Liver (tissue), 9 donors: ENCODE data around the gene ERI3. TPM values are rescaled to one million over a fixed set of nuclear protein-coding genes. Genes with fewer than 3 reads are reported as not detected.
A peak's percentile ranks its signal among the peaks of the same experiment; 100 is the strongest.

Experiments used
- DNase-seq: peaks from one replicate; pipeline ENCODE4 v3.0.0-alpha.2; 2017; ENCODE audit warnings: low spot score
- H3K27ac ChIP-seq, 2 donors: one replicate each; pipeline ENCODE4 v1.7.0; 2013; ENCODE audit warnings: inconsistent platforms in 2 of 2, low read length in 2 of 2, control low read depth in 1 of 2, low read depth in 1 of 2, mild to moderate bottlenecking in 1 of 2
- H3K27me3 ChIP-seq, 4 donors: one replicate each; pipeline versions ENCODE4 v1.6.1 to v1.7.0; 2013; ENCODE audit warnings: low read length in 3 of 4, inconsistent platforms in 1 of 4, mild to moderate bottlenecking in 1 of 4, moderate library complexity in 1 of 4; ENCODE audit not compliant: control insufficient read depth in 4 of 4, insufficient read depth in 4 of 4
- H3K36me3 ChIP-seq, 4 donors: one replicate each; pipeline versions ENCODE4 v1.6.1 to v1.7.0; 2013; ENCODE audit warnings: low read length in 3 of 4, mild to moderate bottlenecking in 3 of 4, low read depth in 1 of 4, moderate library complexity in 1 of 4; ENCODE audit not compliant: control insufficient read depth in 4 of 4, insufficient read depth in 3 of 4
- H3K4me1 ChIP-seq, 4 donors: one replicate each; pipeline versions ENCODE4 v1.6.1 to v1.7.0; 2013; ENCODE audit warnings: low read length in 3 of 4, mild to moderate bottlenecking in 3 of 4, moderate library complexity in 1 of 4; ENCODE audit not compliant: control insufficient read depth in 4 of 4, insufficient read depth in 4 of 4
- H3K4me3 ChIP-seq, 3 donors: one replicate each; pipeline versions ENCODE4 v1.6.1 to v1.7.0; 2013; ENCODE audit warnings: low read length in 3 of 3, control low read depth in 1 of 3, low read depth in 1 of 3, mild to moderate bottlenecking in 1 of 3
- H3K9ac ChIP-seq, 2 donors: one replicate each; pipeline ENCODE4 v1.7.0; 2013; ENCODE audit warnings: low read length in 2 of 2, mild to moderate bottlenecking in 2 of 2, moderate library complexity in 2 of 2, control low read depth in 1 of 2, low read depth in 1 of 2
- H3K9me3 ChIP-seq, 4 donors: one replicate each; pipeline versions ENCODE4 v1.6.1 to v1.7.0; 2013; ENCODE audit warnings: low read length in 3 of 4; ENCODE audit not compliant: control insufficient read depth in 4 of 4
- EGR1 ChIP-seq, 2 donors: IDR thresholded peaks; 2 replicates each; pipeline ENCODE4 v1.6.1; 2016 to 2018; ENCODE audit warnings: antibody characterized with exemption in 2 of 2, low read depth in 2 of 2
- HNF4A ChIP-seq, 2 donors: conservative IDR thresholded peaks; 2 replicates each; pipeline ENCODE4 v1.6.1; 2016; ENCODE audit warnings: antibody characterized with exemption in 2 of 2, mild to moderate bottlenecking in 2 of 2
- HNF4G ChIP-seq: IDR thresholded peaks from 2 replicates; pipeline ENCODE4 v1.6.1; 2016; ENCODE audit warnings: antibody characterized with exemption
- RAD21 ChIP-seq, 2 donors: IDR thresholded peaks; 2 replicates each; pipeline ENCODE4 v1.6.1; 2016; ENCODE audit warnings: antibody characterized with exemption in 2 of 2, mild to moderate bottlenecking in 2 of 2
- RXRA ChIP-seq, 2 donors: IDR thresholded peaks; 2 replicates each; pipeline ENCODE4 v1.6.1; 2017 to 2018; ENCODE audit warnings: antibody characterized with exemption in 2 of 2, mild to moderate bottlenecking in 1 of 2
- TAF1 ChIP-seq: conservative IDR thresholded peaks from 2 replicates; pipeline ENCODE4 v1.6.1; 2016; ENCODE audit warnings: antibody characterized with exemption, mild to moderate bottlenecking
- YY1 ChIP-seq: IDR thresholded peaks from 2 replicates; pipeline ENCODE4 v1.6.1; 2016; ENCODE audit warnings: antibody characterized with exemption, mild to moderate bottlenecking
- WGBS: extraction: QIAGEN DNeasy Blood & Tissue Kit; methylation state at CpG from one replicate; pipeline ENCODE4 v1.1.7; 2013; 5-methylcytosine and 5-hydroxymethylcytosine counted together
- polyA plus RNA-seq, 2 donors: library from polyadenylated mRNA; stranded (reverse) in 1 of 2; unstranded in 1 of 2; fragments of 200-250 nt in 1 of 2; fragments of >200 nt in 1 of 2; fragmentation: Nextera tagmentation in 1 of 2; extraction: Ambion mirVana in 1 of 2; gene quantifications; one replicate each; pipeline versions ENCODE4 v1.2.1 to v1.2.3, GENCODE V29; 2013 to 2015
- total RNA-seq, 2 donors: library from RNA; depleted of rRNA; stranded (reverse); fragments of >200 nt; gene quantifications; one replicate each; pipeline ENCODE4 v1.2.3, GENCODE V29; 2014
- TF ChIP-seq, protein P1 (sequence below): fragments of 150-350 bp; IDR thresholded peaks from 2 replicates; pipeline ENCODE4 v1.5.1; 2017; ENCODE audit warnings: improper control_type of control experiment, low read depth, low read length; ENCODE audit not compliant: missing input control
- TF ChIP-seq, protein P2 (sequence below): IDR thresholded peaks from 2 replicates; pipeline ENCODE4 v1.6.1; 2016; ENCODE audit warnings: antibody characterized with exemption, mild to moderate bottlenecking
- TF ChIP-seq, protein P3 (sequence below): IDR thresholded peaks from 2 replicates; pipeline ENCODE4 v1.6.1; 2016; ENCODE audit warnings: antibody characterized with exemption
- donor health status: healthy.
- donor health status: healthy.
- donor health status: healthy.
- donor health status: healthy.
- donor health status: healthy.

The ERI3 gene
- total and polyA plus RNA-seq, 4 donors: 15.7 to 23.8 (median 21.3) TPM

DNA sequence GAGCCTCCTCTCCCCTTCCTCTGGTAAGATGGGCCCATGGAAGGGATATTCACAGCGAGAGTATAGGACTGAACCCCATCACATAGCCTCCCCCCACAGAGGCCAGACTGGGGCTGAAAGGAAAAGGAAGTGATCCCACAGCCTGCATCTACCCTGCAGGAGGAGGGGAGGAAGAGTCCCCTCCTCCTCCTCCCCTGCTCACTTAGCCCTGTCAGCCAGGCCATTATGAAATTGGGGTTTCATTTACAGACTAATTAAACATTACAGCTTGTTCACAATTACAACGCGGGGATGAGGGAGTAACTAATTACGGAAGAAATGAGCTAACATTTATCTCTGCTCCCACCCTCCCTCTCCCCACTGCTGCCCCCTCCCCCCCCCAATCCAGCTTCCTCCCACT, 116.4 kb downstream of the ERI3 start (continued):
- TF ChIP-seq, protein P1, sequence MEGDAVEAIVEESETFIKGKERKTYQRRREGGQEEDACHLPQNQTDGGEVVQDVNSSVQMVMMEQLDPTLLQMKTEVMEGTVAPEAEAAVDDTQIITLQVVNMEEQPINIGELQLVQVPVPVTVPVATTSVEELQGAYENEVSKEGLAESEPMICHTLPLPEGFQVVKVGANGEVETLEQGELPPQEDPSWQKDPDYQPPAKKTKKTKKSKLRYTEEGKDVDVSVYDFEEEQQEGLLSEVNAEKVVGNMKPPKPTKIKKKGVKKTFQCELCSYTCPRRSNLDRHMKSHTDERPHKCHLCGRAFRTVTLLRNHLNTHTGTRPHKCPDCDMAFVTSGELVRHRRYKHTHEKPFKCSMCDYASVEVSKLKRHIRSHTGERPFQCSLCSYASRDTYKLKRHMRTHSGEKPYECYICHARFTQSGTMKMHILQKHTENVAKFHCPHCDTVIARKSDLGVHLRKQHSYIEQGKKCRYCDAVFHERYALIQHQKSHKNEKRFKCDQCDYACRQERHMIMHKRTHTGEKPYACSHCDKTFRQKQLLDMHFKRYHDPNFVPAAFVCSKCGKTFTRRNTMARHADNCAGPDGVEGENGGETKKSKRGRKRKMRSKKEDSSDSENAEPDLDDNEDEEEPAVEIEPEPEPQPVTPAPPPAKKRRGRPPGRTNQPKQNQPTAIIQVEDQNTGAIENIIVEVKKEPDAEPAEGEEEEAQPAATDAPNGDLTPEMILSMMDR: no peak

DNA sequence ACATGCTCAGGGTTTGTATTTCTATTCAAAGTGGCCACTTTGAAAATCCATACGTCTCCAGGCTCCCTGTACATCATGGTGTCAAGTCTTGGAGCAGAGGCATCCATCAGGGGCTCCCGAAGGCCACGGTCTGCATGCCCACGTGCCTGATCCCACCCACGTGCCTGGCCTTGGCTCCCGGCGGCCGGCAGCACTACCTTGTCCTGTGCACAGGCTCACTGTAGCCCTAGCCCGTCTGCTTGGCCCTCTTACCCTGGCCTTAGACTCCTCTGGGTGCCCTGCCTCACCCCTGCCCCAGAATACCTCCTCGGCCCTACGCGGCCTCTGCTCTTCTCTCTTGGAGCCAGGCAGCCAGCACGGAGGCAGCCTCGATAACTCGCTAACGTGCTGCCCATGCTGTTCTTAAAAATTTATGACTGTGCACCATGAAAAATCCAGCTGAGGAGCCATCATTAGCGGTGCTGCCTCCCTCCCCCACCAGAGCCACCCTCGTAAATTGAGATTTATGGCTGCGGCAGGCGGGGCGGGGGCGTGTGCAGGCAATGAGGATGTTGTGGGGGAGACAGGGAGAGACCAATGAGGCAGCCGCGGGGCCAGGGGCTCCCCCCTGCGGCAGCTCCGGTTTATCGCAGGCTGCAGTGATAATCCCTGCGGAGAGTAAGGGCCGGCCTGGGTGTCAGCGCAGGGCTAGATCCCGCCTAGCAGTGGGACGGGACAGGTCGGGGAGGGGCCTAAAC, 117.2 kb downstream of the ERI3 start:
- TF ChIP-seq EGR1 (IDR thresholded peaks at IDR 0.05; ENCODE audit: low read depth in 2 of 2) (no peak), HNF4G (no peak), TAF1 (no peak), HNF4A (conservative IDR thresholded peaks at IDR 0.05) (no peak), RXRA (IDR thresholded peaks at IDR 0.05) (no peak), RAD21 (IDR thresholded peaks at IDR 0.05) (peak in 1 of 2 donors; percentile 56), YY1 (no peak)
- TF ChIP-seq, protein P1: peak; percentile 29
- TF ChIP-seq, protein P2, sequence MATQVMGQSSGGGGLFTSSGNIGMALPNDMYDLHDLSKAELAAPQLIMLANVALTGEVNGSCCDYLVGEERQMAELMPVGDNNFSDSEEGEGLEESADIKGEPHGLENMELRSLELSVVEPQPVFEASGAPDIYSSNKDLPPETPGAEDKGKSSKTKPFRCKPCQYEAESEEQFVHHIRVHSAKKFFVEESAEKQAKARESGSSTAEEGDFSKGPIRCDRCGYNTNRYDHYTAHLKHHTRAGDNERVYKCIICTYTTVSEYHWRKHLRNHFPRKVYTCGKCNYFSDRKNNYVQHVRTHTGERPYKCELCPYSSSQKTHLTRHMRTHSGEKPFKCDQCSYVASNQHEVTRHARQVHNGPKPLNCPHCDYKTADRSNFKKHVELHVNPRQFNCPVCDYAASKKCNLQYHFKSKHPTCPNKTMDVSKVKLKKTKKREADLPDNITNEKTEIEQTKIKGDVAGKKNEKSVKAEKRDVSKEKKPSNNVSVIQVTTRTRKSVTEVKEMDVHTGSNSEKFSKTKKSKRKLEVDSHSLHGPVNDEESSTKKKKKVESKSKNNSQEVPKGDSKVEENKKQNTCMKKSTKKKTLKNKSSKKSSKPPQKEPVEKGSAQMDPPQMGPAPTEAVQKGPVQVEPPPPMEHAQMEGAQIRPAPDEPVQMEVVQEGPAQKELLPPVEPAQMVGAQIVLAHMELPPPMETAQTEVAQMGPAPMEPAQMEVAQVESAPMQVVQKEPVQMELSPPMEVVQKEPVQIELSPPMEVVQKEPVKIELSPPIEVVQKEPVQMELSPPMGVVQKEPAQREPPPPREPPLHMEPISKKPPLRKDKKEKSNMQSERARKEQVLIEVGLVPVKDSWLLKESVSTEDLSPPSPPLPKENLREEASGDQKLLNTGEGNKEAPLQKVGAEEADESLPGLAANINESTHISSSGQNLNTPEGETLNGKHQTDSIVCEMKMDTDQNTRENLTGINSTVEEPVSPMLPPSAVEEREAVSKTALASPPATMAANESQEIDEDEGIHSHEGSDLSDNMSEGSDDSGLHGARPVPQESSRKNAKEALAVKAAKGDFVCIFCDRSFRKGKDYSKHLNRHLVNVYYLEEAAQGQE: no peak
- TF ChIP-seq, protein P3, sequence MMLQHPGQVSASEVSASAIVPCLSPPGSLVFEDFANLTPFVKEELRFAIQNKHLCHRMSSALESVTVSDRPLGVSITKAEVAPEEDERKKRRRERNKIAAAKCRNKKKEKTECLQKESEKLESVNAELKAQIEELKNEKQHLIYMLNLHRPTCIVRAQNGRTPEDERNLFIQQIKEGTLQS: no peak
- no peaks in the 10 kb centered on the region for H3K36me3 ChIP-seq
- 72% methylated on average over 33 of the region's 33 CpGs for WGBS
- H3K9me3 ChIP-seq: no peaks in the 10 kb centered on the region
- peak; percentile 61 for DNase-seq
- no peak overlapping the region for H3K27ac ChIP-seq
- no peaks in the 10 kb centered on the region for H3K27me3 ChIP-seq
- H3K4me1 ChIP-seq: no peaks in the 10 kb centered on the region
- no peak overlapping the region for H3K9ac ChIP-seq
- H3K4me3 ChIP-seq: no peak overlapping the region
